OCI-LY3 (cell line): ENCODE measurements around the gene AKR1B1.

Experiments used
- CTCF ChIP-seq: fragments of 200-600, 300-600 bp; sonication (generic); IDR thresholded peaks from 2 replicates; pipeline ENCODE4 v1.5.1; 2014; ENCODE audit warnings: antibody characterized with exemption, low read length, low read depth
- EZH2phosphoT487 ChIP-seq: fragments of 200-600 bp; shearing (Covaris generic); IDR thresholded peaks from 2 replicates; pipeline ENCODE4 v1.6.1; 2018; ENCODE audit warnings: antibody characterized with exemption, mixed run types, low read depth

DNA sequence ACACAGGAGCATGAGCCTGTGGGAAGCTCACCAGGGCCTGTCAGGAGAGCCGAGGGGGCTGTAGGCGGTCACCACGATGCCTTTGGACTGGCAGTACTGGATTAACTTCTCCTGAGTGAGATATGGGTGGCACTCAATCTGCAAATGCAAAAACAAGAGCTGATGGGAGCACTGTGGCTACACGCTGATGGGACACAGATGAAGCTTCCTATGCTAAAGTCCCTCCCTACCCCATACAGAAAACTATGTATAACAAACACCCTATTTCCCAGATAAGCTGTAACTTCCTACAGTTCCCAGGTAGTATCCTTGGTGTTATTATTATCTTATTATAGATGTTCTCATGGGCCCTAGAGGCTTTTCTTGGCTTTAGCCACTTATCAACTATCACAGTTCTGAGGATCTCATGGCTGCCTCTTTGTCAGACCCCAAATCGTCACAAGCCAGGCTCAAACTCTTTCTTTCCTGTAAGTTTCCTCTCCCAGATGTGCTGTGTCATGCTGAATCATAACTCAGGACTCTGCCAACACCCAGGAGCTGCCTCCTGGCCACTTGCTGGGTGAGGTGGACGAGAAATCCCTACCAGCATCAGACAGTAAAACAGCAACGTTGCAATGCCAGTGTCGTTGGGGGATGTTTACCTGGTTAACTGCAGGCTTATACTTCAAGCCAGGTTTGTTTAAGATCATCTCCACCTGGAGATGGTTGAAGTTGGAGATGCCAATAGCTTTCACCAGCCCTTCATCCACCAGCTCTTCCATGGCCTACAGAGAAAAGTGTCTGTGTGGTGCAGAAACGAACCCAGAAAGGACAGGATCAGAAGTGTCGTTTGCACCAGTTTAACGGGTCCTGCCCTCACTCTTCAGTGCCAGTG is 10.3 kb downstream of the AKR1B1 start:
- TF ChIP-seq CTCF (no peak), EZH2phosphoT487 (no peak)
